Cerebellar nuclear complex (tissue), 1 donor: Measurements from ENCODE around the gene KAZN.
A peak's percentile ranks its signal among the peaks of the same experiment; 100 is the strongest.
"Not testable (repeated sequence)": the region's sequence is repeated elsewhere in the genome, so short reads cannot be mapped to it uniquely, and the experiment has no call there.

Source experiments
- DNase-seq, 2 experiments: peaks; one replicate each; lab custom pipeline; 2025; lab: John Stamatoyannopoulos, UW

The KAZN gene

GRCh38 chr1:15115542-15116330, 517.3 kb downstream of the KAZN start:
- no peak for DNase-seq

GRCh38 chr1:15116966-15117365, 518.5 kb downstream of the KAZN start:
- DNase-seq, result no peak

GRCh38 chr1:15117671-15118325, 519.3 kb downstream of the KAZN start:
- no peak for DNase-seq

- DNase-seq, result no peak
These were observed 520.1 kb downstream of the KAZN start for GRCh38 chr1:15118579-15118978.

- no peak for DNase-seq
These were observed 521.9 kb downstream of the KAZN start for GRCh38 chr1:15120251-15120945.

GRCh38 chr1:15122331-15122730, 523.8 kb downstream of the KAZN start:
- no peak for DNase-seq

GRCh38 chr1:15123270-15123669, 524.8 kb downstream of the KAZN start:
- no peak for DNase-seq

GRCh38 chr1:15123925-15124324, 525.4 kb downstream of the KAZN start:
- no peak for DNase-seq

- no peak for DNase-seq
These were observed 526.0 kb downstream of the KAZN start for GRCh38 chr1:15124362-15125100.

- DNase-seq, result no peak
These were observed 526.7 kb downstream of the KAZN start for GRCh38 chr1:15125101-15125745.

GRCh38 chr1:15128077-15128476, 529.6 kb downstream of the KAZN start:
- no peak for DNase-seq

- no peak for DNase-seq
These were observed 530.2 kb downstream of the KAZN start for GRCh38 chr1:15128520-15129313.

GRCh38 chr1:15129944-15130343, 531.5 kb downstream of the KAZN start:
- DNase-seq, result no peak

- DNase-seq, result no peak
These were observed 532.1 kb downstream of the KAZN start for GRCh38 chr1:15130607-15131006.

GRCh38 chr1:15132965-15133364, 534.5 kb downstream of the KAZN start:
- DNase-seq, result no peak

GRCh38 chr1:15134285-15134684, 535.8 kb downstream of the KAZN start:
- DNase-seq, result no peak

GRCh38 chr1:15135604-15136003, 537.1 kb downstream of the KAZN start:
- DNase-seq, result not testable (repeated sequence)

- no peak for DNase-seq
These were observed 539.3 kb downstream of the KAZN start for GRCh38 chr1:15137809-15138208.

GRCh38 chr1:15139654-15140350, 541.3 kb downstream of the KAZN start:
- peak; percentile 76 to 95 for DNase-seq

- DNase-seq, result peak; percentile 79 to 96
These were observed 543.6 kb downstream of the KAZN start for GRCh38 chr1:15141935-15142539.
